Bronchial epithelial cell (primary cell): Measurements from ENCODE around the gene MTX2. TPM values are rescaled to one million over a fixed set of nuclear protein-coding genes. Genes with fewer than 3 reads are reported as not detected.

Experiments
- DNase-seq: peaks from one replicate; pipeline ENCODE4 v3.0.0-alpha.2; 2010; ENCODE audit warnings: low read depth
- FAIRE-seq: peaks from 2 replicates; lab custom pipeline; 2011; peaks lifted over from hg19 to GRCh38; lab: Jason Lieb, UNC
- H3K27me3 ChIP-seq: 2 replicates; pipeline ENCODE4 v1.5.1; 2011; ENCODE audit warnings: low read length; ENCODE audit not compliant: control insufficient read depth, insufficient read depth
- H3K36me3 ChIP-seq: 2 replicates; pipeline ENCODE4 v1.5.1; 2011; ENCODE audit warnings: low read length; ENCODE audit not compliant: control insufficient read depth, insufficient read depth
- H3K4me3 ChIP-seq: 2 replicates; pipeline ENCODE4 v1.5.1; 2011; ENCODE audit warnings: mild to moderate bottlenecking, low read depth, low read length, control low read depth
- CTCF ChIP-seq: IDR thresholded peaks from 2 replicates; pipeline ENCODE4 v1.5.1; 2011; ENCODE audit warnings: mild to moderate bottlenecking, moderate library complexity, low read length, control low read depth, inconsistent platforms; ENCODE audit not compliant: insufficient read depth, severe bottlenecking
- total RNA-seq: library from RNA; depleted of rRNA; stranded (reverse); fragments of >200 nt; gene quantifications from 2 replicates; pipeline ENCODE4 v1.2.1, GENCODE V29; 2014

Gene MTX2
- total RNA-seq, 1 donor from 2014 or later = 24.5 TPM

DNA sequence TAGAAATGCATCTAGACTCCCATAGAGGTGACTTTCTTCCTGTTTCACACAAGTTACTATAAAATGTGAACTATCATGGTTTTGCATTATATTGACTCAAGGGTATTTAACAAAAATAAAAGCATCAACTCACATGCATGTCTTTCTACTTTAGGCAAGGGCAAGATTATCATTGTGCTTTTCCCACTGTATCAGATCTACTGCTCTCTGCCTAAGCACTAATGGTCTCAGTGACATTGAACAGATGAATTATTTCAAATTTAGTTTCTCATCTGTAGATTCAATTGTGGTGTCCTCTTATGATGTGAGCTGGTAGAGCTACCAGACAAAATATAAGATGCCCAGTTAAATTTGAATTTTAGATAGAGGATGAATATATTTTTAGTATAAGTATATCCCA is 113.9 kb downstream of the MTX2 start:
- no peak for FAIRE-seq
- no peaks in the 10 kb centered on the region for H3K36me3 ChIP-seq
- H3K27me3 ChIP-seq = peaks cover 2% of the 10 kb centered on the region
- H3K4me3 ChIP-seq = no peak overlapping the region
- DNase-seq = no peak
- TF ChIP-seq CTCF = no peak

DNA sequence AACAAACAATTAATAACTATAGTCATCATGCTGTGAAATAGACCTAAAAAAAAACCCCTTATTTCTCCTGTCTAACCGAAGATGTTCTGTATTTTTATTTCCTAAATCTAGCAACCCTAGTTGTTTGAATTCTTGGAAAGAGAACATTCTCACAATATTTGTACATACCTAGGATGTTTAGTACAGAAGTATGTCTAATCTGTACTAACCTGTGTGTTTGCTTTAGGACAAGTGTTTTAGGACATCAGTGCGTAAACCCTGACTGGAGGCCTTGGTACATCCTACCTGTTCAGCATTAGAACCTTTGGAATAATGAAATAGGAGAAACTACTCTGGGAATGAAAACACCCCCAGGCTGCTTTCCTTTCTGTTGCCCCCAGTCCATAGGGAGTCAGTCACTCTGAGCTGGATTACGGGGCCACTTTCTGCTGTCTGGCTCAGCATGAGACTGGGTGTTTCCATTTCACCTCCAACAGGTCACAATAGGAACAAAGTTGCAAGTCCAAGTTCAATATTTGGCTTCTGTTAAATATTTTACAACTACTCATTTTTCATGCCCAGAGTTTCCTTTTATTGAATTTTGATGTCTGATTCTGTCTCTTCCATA is 114.7 kb downstream of the MTX2 start:
- DNase-seq (no peak), FAIRE-seq (no peak)
- no peak overlapping the region for H3K4me3 ChIP-seq
- no peak for TF ChIP-seq CTCF
- H3K27me3 ChIP-seq = peaks cover 2% of the 10 kb centered on the region
- no peaks in the 10 kb centered on the region for H3K36me3 ChIP-seq

DNA sequence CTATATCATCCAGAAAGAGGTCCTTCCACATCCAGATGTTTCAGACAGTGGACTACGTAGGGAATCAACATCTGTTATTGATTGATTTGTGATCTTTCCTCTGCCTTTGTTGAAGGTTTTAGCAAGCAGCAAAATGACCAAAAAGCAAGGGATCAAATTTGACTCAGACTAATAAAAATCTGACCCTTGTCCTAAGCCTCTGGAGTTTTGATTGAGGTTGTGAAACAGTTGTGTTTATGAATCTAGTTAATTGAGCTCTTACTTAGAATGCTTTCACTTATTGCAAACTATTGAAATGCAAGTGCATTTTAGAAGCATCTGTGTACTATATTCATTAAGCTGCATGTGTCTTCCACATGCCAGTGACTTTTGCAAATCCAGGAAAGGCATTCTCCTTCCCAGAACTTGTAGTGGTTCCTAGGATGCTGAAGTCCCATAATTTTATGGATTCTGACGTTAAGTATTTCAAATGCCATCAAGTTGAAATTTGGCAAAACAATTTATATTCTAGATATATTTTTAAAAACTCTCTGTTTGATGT is 116.0 kb downstream of the MTX2 start:
- Histone ChIP-seq H3K27me3 (peaks cover 2% of the 10 kb centered on the region), H3K4me3 (no peak overlapping the region), H3K36me3 (no peaks in the 10 kb centered on the region)
- TF ChIP-seq CTCF = no peak
- FAIRE-seq (no peak), DNase-seq (no peak)

GRCh38 chr2:176385838-176386237 is 116.6 kb downstream of the MTX2 start:
- Histone ChIP-seq H3K36me3 (no peaks in the 10 kb centered on the region), H3K27me3 (peaks cover 2% of the 10 kb centered on the region), H3K4me3 (no peak overlapping the region)
- FAIRE-seq (no peak), DNase-seq (no peak)
- no peak for TF ChIP-seq CTCF

Other genes with a start within 250 kb of the MTX2 start
- gene EVX2, start 185.5 kb upstream of the MTX2 start, total RNA-seq = not detected in 2 replicates
- gene HOXD13, start 176.7 kb upstream of the MTX2 start, total RNA-seq = not detected in 2 replicates
- gene HOXD12, start 169.6 kb upstream of the MTX2 start, total RNA-seq = not detected in 2 replicates
- gene HOXD11, start 162.2 kb upstream of the MTX2 start, total RNA-seq = not detected in 2 replicates
- gene HOXD10, start 152.7 kb upstream of the MTX2 start, total RNA-seq = not detected in 2 replicates
- not detected in 2 replicates for gene HOXD9, start 146.7 kb upstream of the MTX2 start, total RNA-seq
- not detected in 2 replicates for gene HOXD8, start 139.7 kb upstream of the MTX2 start, total RNA-seq
- gene HOXD4, start 117.9 kb upstream of the MTX2 start, total RNA-seq = not detected in 2 replicates
- gene HOXD3, start 112.1 kb upstream of the MTX2 start, total RNA-seq = not detected in 2 replicates
- gene HOXD1, start 80.8 kb upstream of the MTX2 start, total RNA-seq = not detected in 2 replicates